Cortex of kidney (tissue), 1 donor: ENCODE data around the gene TRMT2A.

ENCODE experiments used
- DNase-seq: peaks from one replicate; lab custom pipeline; 2025; lab: John Stamatoyannopoulos, UW

The TRMT2A gene

DNA sequence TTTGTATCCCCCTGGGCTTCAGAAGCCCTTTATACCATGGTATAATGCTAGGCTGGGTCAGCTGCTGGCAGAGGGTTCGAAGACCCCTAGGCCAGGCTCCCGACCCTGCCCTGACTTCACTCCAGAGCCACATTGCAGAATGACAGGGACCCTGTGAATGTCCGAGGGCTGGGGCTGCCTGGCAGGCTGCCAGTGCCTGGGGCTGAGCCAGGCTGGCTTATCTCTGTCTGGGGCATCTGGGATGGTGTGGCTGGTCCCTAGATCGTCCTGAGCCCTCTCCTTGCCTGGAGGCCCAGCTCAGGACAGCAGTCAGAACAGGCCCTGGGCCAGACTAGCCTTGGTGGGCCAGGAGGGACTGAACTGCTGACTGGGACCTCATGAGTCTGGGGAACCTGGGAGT lies 18.2 kb upstream of the TRMT2A start:
- DNase-seq, result no peak

DNA sequence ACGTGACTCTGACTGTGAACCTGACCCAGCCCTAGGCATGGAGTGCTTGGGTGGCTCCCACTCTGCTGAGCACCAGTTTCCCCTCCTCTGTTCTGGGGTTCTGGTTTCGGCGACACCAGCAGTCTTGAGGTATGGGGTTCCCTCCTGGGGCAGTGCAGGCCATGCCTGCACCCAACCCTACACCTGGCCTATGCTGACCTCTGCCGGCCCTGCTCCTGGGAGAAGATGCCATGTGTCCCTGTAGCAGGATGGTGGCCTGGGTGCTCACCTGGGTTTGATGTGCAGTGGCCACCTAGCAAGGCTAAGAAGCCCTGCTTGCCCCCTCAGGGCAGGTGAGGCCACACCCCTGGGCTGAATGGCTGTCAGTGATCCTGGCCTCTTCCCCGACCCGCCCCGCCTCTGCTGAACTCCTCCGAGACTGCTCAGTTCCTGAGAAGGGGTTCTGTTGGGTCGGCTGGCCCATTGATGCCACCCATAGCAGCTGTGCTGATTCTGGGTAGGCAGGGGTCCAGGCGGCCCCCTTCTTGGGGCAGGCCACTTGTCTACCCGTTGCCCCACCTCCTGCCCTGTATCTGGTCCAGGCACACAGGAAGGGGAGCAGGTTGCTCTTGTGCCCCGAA lies 17.0 kb upstream of the TRMT2A start:
- no peak for DNase-seq

DNA sequence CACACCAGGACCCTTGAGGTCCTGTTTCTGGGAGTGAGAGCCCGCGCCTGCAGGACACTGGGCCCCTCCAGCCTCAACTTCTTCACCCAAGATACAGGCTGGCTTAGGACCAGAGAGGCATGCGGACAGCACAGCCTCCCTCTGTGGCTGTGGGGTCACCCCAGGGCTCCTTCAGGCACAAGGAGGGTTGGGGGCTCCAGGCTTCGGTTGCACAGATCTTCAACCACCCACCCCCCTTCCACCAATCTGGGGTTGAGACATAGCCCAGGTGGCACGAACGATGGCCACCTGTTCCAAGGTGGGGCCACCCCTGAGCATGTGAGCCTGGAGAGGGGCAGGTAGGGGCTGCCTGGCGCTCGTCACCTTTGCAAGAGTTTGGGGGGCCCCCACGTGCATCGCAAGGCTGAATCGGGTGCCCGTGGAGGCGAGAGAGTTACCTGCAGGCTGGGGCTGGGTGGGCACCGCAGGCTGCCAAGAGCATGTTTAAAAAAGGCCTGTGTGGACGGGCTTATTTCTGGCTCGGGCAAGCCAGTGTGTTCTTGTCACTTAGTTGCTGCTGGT lies 15.7 kb upstream of the TRMT2A start:
- no peak for DNase-seq

DNA sequence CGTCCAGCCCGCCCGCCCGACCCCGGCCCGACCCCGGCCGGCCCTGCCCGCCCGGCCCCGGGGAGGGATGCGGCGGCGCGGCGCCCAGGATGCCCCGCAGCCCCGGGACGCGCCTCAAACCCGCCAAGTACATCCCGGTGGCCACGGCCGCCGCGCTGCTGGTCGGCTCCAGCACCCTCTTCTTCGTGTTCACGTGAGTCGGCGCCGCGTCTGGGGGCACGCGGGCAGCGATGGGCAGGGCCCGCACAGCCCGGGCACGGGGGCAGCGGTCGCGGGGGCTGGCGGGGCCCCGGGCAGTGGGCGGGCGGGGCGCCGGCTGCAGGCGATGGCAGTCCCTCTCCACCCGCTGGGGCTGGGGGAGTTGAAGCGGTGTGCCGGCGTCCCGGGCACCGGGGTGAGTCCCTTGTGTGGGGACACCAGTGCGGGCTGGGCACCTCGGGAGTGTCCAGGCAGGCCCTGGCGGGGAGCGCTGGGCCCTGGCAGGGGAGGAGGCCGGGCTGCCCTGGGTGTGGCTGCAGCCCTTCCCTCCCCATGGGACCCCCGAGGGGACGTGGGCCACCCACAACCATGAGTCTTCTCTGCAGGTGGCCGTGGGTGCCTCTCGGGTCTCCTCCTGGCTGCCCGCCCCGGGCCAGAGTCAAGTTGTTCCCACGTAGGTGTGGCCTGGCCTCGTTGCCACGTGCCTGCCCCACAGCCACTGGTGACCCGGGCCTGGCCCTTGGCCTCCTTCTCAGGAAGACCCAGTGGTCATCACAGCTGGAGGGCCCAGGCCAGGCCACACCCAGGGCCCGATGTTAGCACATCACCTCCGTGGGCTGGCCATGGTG lies 15.0 kb upstream of the TRMT2A start:
- DNase-seq, result no peak

DNA sequence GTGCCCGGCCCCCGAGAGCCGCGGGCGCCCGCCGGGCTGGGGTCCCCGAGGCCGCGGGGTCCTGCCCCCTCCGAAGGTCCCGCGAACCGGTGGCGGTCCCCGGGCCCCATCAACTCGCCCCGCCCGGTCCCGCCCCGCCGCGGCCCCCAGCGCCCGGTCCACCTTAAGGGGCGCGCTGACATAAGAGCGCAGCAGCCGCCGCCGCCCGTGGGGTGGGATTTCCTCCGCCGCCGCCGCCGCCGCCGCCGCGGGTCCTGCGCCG lies 14.5 kb upstream of the TRMT2A start, which contains the start of gene ZDHHC8:
TSS of gene ZDHHC8 (plus strand) at position 208 of the 262 bp plus-strand sequence. CDS start 144 bp downstream, outside the sequence.
- DNase-seq, result no peak

DNA sequence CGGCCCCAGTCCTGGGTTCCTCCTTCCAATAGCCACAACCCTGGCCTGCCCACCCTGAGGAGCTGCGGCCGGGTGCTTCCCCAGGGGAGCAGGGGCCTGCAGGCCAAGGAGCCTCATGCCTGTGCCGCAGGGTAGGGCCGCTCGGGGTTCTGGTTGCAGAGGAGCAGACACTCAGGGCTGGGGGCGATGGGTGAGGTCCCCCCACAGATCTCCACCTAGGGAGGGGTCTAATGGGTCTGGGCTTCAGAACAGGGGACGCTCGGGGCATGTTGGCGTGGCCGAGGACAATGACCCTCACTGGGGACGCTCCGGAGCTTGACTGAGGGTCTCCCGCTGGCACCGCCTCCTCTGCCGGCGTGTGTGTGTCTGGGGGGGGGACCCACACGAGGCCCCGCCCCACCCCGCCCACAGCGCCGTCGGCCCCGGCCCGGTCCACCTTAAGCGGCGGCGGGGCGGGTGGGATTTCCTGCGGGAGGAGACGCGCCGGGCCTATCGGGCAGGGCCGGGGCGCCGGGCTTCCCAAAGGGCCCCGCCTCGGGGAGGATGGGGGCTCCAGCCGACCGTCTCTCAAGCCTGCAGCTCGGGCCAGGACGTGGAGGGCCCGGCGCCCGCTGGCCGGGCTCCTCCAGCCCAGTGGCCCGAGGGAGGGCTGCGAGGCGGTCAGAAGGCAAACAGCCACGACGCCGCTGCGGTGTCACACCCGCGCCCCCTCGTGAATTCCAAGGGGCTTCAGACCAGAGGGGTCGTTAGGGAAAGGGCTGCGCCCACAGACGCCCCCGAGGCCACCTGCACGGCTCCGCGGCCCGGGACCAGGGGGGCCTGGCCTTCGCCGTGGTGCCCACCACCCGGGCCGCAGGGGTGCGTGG lies 13.9 kb upstream of the TRMT2A start:
- DNase-seq, result no peak

DNA sequence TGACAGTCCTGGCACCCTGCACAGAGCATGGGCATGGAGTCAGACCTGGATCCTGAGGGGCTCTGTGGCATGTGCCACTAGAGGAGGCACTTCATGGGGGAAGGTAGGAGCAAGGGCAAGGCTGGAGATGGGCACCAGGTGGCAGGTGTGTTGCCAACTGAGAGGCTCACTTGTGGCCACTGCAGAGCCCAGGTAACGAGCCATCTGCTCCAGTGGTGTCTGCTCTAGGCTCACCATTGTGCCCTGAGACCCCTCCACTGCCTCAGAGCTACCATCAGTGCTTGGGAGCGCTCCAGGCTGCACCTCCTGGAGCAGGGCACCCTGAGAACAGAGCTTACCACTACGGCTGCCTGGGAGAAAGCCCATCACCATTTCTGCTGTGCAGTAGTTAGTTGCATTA lies 13.3 kb upstream of the TRMT2A start:
- DNase-seq, result no peak

DNA sequence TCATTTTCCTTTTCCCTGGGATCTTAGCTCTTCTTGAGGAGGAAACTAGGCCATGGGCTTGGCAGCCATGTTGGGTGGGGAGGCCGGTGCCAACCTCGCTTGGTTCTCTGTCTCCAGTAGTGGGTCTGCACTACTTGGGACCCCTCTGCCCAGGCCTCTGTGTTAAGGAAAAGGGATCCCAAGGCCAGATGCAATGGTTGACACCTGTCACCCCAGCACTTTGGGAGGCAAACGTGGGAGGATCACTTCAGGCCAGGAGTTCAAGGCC lies 12.7 kb upstream of the TRMT2A start:
- DNase-seq, result no peak

DNA sequence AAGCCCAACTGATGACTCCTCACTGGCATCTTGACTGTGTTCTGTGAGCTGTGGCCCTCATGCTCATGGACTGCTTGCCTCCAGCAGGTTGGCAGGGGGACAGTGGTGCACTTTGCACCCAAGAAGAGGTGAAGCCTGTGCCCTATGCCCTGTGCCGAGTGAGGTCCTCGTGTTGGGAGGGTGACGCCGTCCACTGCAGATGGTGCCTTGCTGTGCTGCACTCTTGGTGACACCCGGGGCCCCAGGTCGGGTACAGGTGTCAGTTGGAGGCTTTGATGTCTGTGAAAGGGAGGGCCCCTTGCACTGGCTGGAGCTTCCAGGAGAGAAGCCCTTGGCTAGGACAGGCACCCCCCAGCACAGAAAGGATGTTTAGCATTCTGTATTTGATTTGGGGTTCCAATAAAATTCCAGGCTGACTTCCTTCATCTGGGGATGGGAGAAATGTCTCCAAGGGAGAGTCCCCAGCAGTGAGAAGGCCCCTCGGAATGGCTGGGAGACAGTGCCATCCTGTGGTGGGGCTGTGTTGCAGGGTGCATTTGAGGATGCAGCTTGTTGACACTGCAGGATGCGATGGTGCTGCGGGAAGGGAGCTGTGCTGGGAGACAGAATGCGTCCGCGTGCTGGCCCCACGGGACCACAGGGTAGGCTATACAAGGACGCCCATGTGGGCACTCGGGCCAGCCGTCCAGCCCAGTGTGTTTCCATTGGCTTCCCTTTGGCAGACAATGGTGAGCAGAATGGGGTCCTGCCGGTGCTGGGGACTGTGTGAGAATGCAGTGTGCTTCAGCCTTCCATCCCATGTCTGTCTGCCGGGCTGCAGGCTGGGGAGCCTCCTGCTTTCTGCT lies 12.1 kb upstream of the TRMT2A start:
- DNase-seq, result no peak

DNA sequence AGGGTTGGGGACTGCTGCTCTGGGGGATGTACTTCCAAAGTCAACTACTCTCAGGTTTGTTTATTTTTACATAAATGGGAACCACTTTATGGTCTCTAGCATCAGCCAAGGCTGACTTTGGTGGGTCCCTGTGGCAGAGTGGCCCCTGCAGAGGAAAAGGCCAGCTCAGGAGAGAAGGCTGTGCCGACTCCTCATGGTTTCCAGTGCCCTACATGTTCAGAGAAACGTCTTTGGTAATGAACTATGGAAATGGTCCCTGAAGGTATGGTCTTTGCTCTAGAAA lies 11.5 kb upstream of the TRMT2A start:
- DNase-seq, result no peak

DNA sequence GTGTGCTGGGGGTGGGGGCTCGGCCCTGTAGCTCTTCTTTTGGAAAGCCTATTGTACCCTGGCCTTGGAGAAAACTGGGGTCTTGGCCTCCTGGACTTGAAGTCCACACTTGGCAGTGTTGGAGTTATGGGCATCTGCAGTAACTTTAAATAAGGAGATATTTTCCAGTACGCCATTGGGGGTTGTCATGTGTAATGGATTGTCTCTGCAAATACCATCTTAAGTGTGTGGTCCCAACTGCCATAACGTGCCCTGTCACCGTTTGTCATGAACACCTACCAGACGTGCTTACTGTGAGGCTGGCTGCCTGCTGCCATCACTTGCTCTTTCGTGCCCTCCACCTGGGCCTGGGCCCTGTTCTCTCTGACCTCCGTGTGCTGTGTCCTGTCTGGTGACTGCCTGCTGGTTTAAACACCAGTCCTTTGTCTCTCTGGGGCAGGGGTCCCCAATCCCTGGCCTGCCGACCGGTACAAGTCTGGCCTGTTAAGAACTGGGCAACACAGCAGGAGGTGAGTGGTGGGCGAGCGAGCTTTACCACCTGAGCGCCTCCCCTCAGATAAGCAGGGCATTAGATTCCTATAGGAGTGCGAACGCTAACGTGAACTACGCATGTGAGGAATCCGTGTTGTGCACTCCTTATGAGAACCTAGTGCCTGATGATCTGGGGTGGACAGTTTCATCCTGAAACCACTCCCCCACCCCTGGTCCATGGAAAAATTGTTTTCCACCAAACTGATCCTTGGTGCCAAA lies 11.0 kb upstream of the TRMT2A start:
- no peak for DNase-seq

DNA sequence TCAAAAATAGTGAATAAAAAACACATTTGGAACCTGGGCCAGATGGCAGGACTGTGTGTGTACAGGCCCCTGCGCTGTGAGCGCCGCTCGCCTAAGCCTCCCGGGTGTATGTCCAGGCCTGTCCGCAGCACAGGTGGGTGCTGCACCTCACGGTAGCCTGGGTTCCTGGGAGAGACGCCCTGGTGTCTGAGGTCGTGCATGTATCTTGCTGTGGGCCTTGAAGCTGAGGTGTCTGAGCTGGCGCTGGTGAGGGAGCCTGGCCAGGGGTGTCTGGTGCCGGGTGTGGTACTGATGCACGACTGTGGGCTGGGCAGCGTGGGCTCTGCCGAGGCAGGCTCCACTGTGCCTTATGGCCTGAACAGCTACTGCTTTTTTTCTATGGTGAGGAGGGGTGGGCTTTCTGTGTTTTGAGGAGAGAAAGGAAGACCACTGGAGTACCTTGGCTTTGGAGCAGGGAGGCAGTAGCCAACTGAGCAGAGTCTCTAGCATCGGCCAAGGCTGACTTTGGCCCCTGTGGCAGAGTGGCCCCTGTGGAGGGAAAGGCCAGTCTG lies 10.4 kb upstream of the TRMT2A start:
- no peak for DNase-seq

DNA sequence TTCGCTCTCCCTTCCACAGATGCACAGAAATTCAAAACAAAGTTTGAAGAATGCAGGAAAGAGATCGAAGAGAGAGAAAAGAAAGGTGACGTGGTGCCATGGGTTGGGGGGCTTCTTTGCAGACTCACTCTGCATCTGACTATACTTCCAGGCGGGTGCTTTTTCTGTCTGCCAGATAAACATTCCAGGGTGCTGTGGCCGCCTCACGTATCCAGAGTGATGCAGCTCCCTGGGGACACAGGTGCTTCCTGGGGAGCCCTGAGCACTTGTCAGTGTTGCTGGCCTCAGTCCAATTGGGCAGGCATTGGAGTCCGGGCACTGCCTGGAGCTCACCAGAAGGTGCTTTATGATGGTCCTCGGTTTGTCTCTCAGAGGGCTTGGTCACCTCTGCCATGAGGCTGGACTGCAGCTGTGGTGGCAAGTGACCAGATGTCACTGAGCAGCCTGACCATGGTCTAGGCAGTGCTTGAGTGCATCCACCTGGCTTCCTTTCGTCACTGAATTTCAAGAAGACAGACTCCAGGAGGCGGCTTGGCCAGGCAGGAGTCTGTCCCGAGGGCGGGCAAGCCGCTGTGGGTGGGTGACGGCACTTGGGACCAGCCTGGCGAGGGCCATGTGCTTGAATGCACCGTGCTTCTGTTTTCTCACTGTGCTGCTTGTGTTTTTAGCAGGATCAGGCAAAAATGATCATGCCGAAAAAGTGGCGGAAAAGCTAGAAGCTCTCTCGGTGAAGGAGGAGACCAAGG lies 9.4 kb upstream of the TRMT2A start:
- DNase-seq, result no peak

DNA sequence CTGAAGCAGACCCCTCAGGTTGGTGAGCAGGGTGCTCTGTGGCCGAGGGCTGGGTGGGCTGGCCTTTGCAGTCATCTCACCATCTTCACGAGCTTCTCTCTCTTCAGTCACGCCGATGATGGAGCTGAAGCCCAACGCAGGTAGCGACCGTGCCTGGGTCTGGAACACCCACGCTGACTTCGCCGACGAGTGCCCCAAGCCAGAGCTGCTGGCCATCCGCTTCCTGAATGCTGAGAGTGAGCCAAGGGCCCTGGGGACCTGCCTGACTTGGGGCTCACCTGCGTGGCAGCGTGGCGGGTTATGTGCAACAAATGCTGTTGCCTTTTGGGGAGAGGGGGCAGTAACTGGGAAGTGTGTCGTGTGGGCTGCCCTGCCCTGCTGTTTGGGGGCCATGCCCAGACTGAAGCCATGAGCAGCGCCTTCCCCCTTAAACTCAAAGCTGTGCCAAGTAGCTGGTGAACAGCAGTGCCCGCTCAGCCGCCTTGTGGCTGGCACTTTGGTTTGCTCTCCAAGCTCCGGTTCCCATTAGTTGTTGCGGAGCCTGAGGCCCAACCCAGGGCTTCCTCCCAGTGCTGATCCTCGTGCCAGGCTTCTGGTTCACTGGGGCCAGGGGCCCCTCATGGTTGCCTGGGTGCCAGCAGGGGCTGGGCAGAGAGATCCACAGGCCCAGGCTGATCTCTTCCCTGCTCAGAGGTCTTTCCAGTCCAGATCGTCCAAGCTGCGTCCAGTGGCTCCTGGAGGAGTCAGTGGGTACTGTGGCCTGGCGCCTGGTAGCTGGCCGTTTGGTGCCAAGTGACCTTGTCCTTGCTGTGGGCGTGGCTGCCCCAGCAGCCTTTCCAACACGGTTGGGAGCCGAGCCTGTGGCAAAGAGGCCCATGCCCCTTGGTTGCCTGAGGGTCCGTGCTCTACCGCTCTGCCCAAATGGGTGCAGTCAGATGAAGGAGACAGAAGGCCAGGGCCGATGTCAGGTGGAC lies 8.5 kb upstream of the TRMT2A start:
- DNase-seq, result no peak

DNA sequence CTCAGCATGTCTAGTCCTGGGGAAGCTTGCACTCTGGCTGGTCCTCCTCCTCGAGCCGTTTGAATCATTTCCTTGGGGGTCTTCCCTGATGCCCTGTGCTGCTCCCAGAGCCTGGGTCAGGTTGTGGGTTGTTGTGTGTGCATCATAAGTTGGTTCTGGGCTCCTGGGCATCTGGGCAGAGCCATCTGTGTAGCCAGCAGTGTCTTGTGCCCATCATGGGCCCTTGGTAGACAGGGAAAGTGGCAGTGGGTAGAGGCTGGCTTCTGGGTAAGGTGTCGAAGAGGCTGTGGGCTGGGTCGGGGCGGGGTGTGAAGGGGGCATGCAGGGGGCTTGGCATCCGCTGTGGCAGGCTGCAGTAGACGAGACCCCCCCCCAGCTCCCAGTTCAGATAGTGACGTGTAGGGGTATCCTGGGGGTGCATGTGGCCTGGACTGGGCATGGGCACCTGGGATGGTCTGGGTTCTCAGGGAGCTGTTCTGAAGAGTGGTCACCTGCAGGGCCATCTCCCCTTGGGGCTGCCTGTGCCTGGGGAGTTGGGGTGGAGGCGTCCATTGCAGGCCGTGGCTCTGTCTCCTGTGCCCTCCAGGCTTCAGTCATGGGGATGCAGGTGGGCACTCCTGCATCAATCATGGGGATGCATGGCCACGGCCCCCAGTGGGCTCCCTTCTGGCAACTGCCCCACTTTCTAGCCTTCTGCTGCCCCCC lies 7.2 kb upstream of the TRMT2A start:
- no peak for DNase-seq

DNA sequence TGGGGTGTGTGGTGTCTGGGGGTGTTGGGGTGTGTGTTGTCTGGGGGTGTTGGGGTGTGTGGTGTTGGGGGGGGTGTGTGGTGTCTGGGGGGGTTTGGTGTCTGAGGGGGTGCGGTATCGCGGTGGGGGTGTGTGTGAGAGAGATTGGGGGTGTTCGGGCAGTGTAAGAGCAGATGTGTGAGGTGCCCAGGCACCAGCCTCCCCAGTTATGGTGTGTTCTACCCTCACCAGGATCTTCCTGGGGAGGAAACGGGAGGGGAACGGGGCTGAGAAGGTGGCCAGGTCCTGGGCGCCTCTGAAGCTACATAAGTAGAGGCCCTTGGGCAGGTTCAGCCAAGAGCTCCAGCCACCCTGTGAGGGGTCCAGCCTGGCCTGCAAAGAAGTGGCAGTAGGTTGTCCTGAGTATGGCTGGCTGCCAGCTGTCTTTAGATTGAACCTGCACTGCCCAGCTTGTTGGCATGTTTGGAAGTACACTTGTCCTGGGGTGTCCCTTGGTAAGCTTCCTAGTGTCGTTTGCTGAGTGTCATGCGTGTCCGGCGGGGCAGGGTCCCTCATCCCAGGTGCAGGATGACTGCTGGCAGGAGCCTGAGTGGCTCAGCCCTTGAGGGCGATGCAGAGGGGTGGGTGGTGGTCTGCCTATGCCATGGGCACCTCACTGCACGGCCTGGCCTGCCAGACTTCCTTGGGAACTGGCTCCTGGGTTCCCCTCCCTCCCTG lies 6.5 kb upstream of the TRMT2A start:
- DNase-seq, result no peak

DNA sequence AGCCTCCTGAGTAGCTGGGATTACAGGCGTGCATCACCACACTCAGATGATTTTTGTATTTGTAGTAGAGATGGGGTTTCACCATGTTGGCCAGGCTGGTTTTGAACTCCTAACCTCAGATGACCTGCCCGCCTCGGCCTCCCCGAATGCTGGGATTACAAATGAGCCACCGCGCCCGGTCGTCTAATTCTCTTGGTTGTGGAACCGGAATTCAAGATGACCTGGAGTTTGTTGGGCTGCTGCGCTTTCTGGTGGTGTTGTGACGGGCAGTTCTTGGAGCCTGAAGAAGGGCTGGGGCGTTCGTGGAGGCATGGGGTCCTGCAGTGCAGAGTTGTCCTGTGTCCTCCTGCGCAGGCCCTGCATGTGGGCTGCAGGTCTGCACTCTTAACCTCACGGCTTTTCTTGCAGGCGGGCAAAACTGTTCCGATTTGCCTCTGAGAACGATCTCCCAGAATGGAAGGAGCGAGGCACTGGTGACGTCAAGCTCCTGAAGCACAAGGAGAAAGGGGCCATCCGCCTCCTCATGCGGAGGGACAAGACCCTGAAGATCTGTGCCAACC lies 4.9 kb upstream of the TRMT2A start:
- no peak for DNase-seq
